Measurements from ENCODE around the gene RBM33. TPM values are rescaled to one million over a fixed set of nuclear protein-coding genes. Genes with fewer than 3 reads are reported as not detected.
A peak's percentile ranks its signal among the peaks of the same experiment; 100 is the strongest.

The RBM33 gene
- total RNA-seq, 1 donor from 2014 or later = 79.4 TPM

GRCh38 chr7:155713384-155713783 is 68.9 kb downstream of the RBM33 start:
- no peak overlapping the region for H3K4me3 Mint-ChIP-seq (ENCODE audit: low read depth)
- H3K27me3 Mint-ChIP-seq = no peaks in the 10 kb centered on the region
- H3K36me3 Mint-ChIP-seq (ENCODE audit: insufficient read depth) = peaks cover 35% of the 10 kb centered on the region
- no peak overlapping the region for H3K27ac Mint-ChIP-seq
- no peaks in the 10 kb centered on the region for H3K9me3 Mint-ChIP-seq (ENCODE audit: low read depth)
- TF ChIP-seq, protein P1, sequence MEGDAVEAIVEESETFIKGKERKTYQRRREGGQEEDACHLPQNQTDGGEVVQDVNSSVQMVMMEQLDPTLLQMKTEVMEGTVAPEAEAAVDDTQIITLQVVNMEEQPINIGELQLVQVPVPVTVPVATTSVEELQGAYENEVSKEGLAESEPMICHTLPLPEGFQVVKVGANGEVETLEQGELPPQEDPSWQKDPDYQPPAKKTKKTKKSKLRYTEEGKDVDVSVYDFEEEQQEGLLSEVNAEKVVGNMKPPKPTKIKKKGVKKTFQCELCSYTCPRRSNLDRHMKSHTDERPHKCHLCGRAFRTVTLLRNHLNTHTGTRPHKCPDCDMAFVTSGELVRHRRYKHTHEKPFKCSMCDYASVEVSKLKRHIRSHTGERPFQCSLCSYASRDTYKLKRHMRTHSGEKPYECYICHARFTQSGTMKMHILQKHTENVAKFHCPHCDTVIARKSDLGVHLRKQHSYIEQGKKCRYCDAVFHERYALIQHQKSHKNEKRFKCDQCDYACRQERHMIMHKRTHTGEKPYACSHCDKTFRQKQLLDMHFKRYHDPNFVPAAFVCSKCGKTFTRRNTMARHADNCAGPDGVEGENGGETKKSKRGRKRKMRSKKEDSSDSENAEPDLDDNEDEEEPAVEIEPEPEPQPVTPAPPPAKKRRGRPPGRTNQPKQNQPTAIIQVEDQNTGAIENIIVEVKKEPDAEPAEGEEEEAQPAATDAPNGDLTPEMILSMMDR (IDR thresholded peaks at IDR 0.05; ENCODE audit: unreplicated experiment) = no peak
- no peak for DNase-seq (ENCODE audit: low spot score, unreplicated experiment)
- peaks cover 19% of the 10 kb centered on the region for H3K4me1 Mint-ChIP-seq (ENCODE audit: low read depth)

DNA sequence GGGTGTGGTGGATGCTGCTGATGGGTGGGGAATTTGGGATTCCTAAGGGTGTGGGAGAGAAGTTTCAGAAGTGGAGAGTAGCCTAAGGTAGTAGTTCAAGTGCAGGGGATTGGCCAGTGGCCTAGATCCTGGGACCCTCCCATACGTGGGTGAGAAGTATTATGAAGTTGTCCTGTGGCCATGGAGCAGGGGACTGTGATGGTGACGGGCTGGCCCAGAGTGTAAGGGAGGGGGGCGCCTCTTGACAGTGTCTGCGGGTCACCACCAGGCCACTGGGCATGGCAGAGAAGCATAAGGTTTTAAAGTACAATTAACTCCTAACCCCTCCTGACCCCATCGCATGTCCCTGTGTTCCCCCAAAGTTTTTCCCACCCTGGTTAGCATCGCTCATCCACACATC is 70.2 kb downstream of the RBM33 start:
- H3K4me3 Mint-ChIP-seq (ENCODE audit: low read depth) = no peak overlapping the region
- no peak overlapping the region for H3K27ac Mint-ChIP-seq
- H3K36me3 Mint-ChIP-seq (ENCODE audit: insufficient read depth) = peaks cover 37% of the 10 kb centered on the region
- H3K4me1 Mint-ChIP-seq (ENCODE audit: low read depth) = peaks cover 19% of the 10 kb centered on the region
- no peak for DNase-seq (ENCODE audit: low spot score, unreplicated experiment)
- H3K27me3 Mint-ChIP-seq = no peaks in the 10 kb centered on the region
- no peaks in the 10 kb centered on the region for H3K9me3 Mint-ChIP-seq (ENCODE audit: low read depth)
- TF ChIP-seq, protein P1 (IDR thresholded peaks at IDR 0.05; ENCODE audit: unreplicated experiment) = no peak

GRCh38 chr7:155715111-155715805 is 70.8 kb downstream of the RBM33 start:
- DNase-seq (ENCODE audit: low spot score, unreplicated experiment) = no peak
- H3K9me3 Mint-ChIP-seq (ENCODE audit: low read depth) = no peaks in the 10 kb centered on the region
- H3K27me3 Mint-ChIP-seq = no peaks in the 10 kb centered on the region
- peak overlapping the region; percentile 72 for H3K27ac Mint-ChIP-seq
- TF ChIP-seq, protein P1 (IDR thresholded peaks at IDR 0.05; ENCODE audit: unreplicated experiment) = no peak
- H3K4me1 Mint-ChIP-seq (ENCODE audit: low read depth) = peaks cover 19% of the 10 kb centered on the region
- no peak overlapping the region for H3K4me3 Mint-ChIP-seq (ENCODE audit: low read depth)
- H3K36me3 Mint-ChIP-seq (ENCODE audit: insufficient read depth) = peaks cover 37% of the 10 kb centered on the region

- H3K4me1 Mint-ChIP-seq (ENCODE audit: low read depth) = peaks cover 19% of the 10 kb centered on the region
- no peak for DNase-seq (ENCODE audit: low spot score, unreplicated experiment)
- peaks cover 27% of the 10 kb centered on the region for H3K36me3 Mint-ChIP-seq (ENCODE audit: insufficient read depth)
- H3K27me3 Mint-ChIP-seq = no peaks in the 10 kb centered on the region
- no peaks in the 10 kb centered on the region for H3K9me3 Mint-ChIP-seq (ENCODE audit: low read depth)
- no peak overlapping the region for H3K4me3 Mint-ChIP-seq (ENCODE audit: low read depth)
- TF ChIP-seq, protein P1 (IDR thresholded peaks at IDR 0.05; ENCODE audit: unreplicated experiment) = no peak
- no peak overlapping the region for H3K27ac Mint-ChIP-seq
Measured at GRCh38 chr7:155717010-155717744, 72.7 kb downstream of the RBM33 start.

GRCh38 chr7:155721056-155721455 is 76.6 kb downstream of the RBM33 start:
- Mint-ChIP-seq H3K27me3 (no peaks in the 10 kb centered on the region), H3K36me3 (ENCODE audit: insufficient read depth) (peaks cover 11% of the 10 kb centered on the region), H3K4me3 (ENCODE audit: low read depth) (no peak overlapping the region), H3K9me3 (ENCODE audit: low read depth) (no peaks in the 10 kb centered on the region), H3K27ac (no peak overlapping the region), H3K4me1 (ENCODE audit: low read depth) (no peaks in the 10 kb centered on the region)
- DNase-seq (ENCODE audit: low spot score, unreplicated experiment) = no peak
- TF ChIP-seq, protein P1 (IDR thresholded peaks at IDR 0.05; ENCODE audit: unreplicated experiment) = no peak
